ENCODE data around the gene BCL2L2. TPM values are rescaled to one million over a fixed set of nuclear protein-coding genes. Genes with fewer than 3 reads are reported as not detected.

The BCL2L2 gene
- total RNA-seq, 4 donors from 2014 or later, result 35.4 to 48.4 (median 44.7) TPM

GRCh38 chr14:23344481-23344880 is 37.8 kb downstream of the BCL2L2 start:
- no peaks in the 10 kb centered on the region for H3K4me1 ChIP-seq
- no peak overlapping the region for H3K4me3 ChIP-seq
- H3K27me3 ChIP-seq, result no peaks in the 10 kb centered on the region
- 65% methylated on average over 3 of the region's 3 CpGs for WGBS
- no peaks in the 10 kb centered on the region for H3K36me3 ChIP-seq
- no peak overlapping the region for H3K27ac ChIP-seq
- no peak for DNase-seq (ENCODE audit: low spot score in 2 of 2)
- TF ChIP-seq POLR2A (IDR thresholded peaks at IDR 0.05), result no peak
- no peak for TF ChIP-seq EP300 (IDR thresholded peaks at IDR 0.05)
- TF ChIP-seq, protein P1, sequence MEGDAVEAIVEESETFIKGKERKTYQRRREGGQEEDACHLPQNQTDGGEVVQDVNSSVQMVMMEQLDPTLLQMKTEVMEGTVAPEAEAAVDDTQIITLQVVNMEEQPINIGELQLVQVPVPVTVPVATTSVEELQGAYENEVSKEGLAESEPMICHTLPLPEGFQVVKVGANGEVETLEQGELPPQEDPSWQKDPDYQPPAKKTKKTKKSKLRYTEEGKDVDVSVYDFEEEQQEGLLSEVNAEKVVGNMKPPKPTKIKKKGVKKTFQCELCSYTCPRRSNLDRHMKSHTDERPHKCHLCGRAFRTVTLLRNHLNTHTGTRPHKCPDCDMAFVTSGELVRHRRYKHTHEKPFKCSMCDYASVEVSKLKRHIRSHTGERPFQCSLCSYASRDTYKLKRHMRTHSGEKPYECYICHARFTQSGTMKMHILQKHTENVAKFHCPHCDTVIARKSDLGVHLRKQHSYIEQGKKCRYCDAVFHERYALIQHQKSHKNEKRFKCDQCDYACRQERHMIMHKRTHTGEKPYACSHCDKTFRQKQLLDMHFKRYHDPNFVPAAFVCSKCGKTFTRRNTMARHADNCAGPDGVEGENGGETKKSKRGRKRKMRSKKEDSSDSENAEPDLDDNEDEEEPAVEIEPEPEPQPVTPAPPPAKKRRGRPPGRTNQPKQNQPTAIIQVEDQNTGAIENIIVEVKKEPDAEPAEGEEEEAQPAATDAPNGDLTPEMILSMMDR (IDR thresholded peaks at IDR 0.05), result no peak
- TF ChIP-seq POLR2AphosphoS5 (IDR thresholded peaks at IDR 0.05), result no peak
- H3K9me3 ChIP-seq, result no peaks in the 10 kb centered on the region

DNA sequence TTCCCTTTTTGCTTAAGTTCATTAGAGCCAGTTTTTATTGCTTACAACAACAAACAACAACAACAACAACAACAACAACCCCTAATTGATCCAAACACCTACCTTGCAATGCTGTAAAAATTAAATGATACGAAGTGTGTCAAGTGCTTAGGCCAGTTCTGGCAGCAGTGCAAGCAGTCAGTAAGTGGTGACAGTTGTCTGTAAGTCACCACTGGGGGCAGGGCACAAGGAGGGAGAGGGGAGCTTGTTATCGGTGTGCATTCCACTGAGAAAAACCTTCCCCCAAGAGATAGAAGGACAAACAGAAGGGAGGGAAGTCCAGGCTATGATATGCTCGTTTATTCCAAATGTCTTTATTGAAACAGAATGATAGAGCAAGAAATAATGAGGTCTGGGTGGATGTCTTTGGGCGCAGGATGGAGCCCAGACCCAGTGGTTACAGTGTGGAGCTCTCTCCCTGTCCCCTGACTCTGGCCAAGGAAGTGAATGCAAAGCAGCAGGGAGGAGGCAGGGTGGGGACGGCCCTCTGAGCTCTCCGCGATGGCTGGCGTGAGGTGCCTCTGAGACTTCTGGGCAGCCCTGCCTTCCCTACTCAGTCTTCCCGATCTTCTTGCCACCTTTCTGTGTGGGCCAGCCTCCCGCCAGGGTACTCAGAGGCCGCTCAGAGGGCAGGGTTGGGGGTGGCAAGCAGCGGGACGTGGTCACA is 39.5 kb downstream of the BCL2L2 start:
- H3K27me3 ChIP-seq, result no peaks in the 10 kb centered on the region
- H3K4me1 ChIP-seq, result no peaks in the 10 kb centered on the region
- DNase-seq (ENCODE audit: low spot score in 2 of 2), result no peak
- no peaks in the 10 kb centered on the region for H3K36me3 ChIP-seq
- no peak for TF ChIP-seq POLR2A (IDR thresholded peaks at IDR 0.05)
- TF ChIP-seq POLR2AphosphoS5 (IDR thresholded peaks at IDR 0.05), result no peak
- TF ChIP-seq, protein P1 (IDR thresholded peaks at IDR 0.05), result no peak
- H3K4me3 ChIP-seq, result no peak overlapping the region
- no peak overlapping the region for H3K27ac ChIP-seq
- 83% methylated on average over 13 of the region's 13 CpGs for WGBS
- no peaks in the 10 kb centered on the region for H3K9me3 ChIP-seq

- Histone ChIP-seq H3K4me3 (no peak overlapping the region), H3K4me1 (peaks cover 3% of the 10 kb centered on the region), H3K27me3 (peaks cover 4% of the 10 kb centered on the region), H3K36me3 (no peaks in the 10 kb centered on the region), H3K9me3 (no peaks in the 10 kb centered on the region), H3K27ac (no peak overlapping the region)
- WGBS, result 82% methylated on average over 21 of the region's 27 CpGs
- TF ChIP-seq POLR2AphosphoS5 (IDR thresholded peaks at IDR 0.05) (no peak), EP300 (IDR thresholded peaks at IDR 0.05) (no peak), POLR2A (IDR thresholded peaks at IDR 0.05) (no peak)
- TF ChIP-seq, protein P1 (IDR thresholded peaks at IDR 0.05), result no peak
- no peak for DNase-seq (ENCODE audit: low spot score in 2 of 2)
Measured at GRCh38 chr14:23346693-23347405, 40.2 kb downstream of the BCL2L2 start.

DNA sequence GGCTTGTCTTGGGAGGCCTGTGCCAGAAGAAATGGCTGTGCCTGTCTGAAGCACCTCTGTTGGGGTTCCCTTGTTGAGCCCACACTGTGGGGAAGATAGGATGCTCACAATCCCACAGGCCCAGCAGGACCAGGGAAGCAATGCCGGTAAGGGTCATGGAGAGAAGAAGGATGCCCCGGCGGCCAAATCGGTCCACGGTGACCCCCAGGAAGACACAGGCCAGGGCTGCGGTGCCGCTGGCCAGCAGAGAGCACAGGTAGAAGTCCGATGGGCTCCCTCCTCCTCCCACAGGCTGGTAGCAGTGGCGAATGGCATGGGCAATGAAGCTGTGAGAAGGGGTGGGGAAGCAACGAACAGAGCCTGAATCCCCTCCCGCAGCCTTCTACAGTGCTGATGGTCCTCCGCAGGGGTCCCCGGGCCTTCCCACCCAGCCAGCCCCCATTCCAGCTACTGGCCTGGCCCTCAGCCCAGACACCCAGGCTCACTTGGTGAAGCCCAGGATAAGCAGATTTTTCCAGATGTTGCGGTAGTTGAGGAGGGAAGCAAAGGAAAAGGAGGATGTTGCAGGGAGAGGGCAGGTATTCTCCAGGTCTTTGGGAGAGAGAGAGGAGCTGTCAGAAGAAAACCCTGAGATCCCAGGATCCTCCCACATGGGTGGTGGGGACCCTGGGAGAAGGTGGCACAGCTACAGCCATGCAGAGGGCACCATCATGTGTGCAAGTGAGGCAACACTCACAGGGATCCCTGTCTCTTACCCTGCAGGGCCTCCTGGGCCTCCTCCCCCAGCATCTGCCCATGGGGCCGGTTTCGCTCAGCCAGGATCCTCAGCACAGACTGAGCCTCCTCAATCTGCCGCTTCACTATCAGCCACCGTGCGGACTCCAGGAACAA is 41.0 kb downstream of the BCL2L2 start:
- Histone ChIP-seq H3K27ac (no peak overlapping the region), H3K9me3 (no peaks in the 10 kb centered on the region), H3K4me3 (no peak overlapping the region), H3K36me3 (no peaks in the 10 kb centered on the region), H3K4me1 (peaks cover 11% of the 10 kb centered on the region), H3K27me3 (peaks cover 7% of the 10 kb centered on the region)
- no peak for DNase-seq (ENCODE audit: low spot score in 2 of 2)
- WGBS, result 93% methylated on average over 16 of the region's 19 CpGs
- TF ChIP-seq, protein P1 (IDR thresholded peaks at IDR 0.05), result no peak
- no peak for TF ChIP-seq POLR2A (IDR thresholded peaks at IDR 0.05)

DNA sequence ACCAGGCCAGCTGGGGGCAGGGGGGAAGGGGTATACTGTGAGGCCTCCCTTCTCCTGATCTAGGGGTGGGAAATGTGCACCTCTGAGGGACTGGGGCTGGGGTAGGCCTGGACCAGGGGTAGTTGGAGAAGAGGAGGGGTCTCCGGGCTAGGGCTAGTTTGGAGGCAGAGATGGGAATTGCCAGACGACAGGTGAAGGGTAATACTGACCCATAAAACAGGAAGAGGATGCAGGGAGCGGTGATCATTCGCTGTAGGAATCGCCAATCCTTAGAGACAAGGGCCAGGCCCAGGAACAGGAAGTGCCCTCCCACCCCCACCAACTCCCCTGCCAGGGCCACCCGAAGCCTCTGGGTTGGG is 41.6 kb downstream of the BCL2L2 start:
- Histone ChIP-seq H3K27me3 (peaks cover 7% of the 10 kb centered on the region), H3K27ac (no peak overlapping the region), H3K4me3 (no peak overlapping the region), H3K36me3 (no peaks in the 10 kb centered on the region), H3K4me1 (peaks cover 17% of the 10 kb centered on the region), H3K9me3 (no peaks in the 10 kb centered on the region)
- TF ChIP-seq EP300 (IDR thresholded peaks at IDR 0.05), result no peak
- no peak for TF ChIP-seq POLR2AphosphoS5 (IDR thresholded peaks at IDR 0.05)
- no peak for TF ChIP-seq POLR2A (IDR thresholded peaks at IDR 0.05)
- TF ChIP-seq, protein P1 (IDR thresholded peaks at IDR 0.05), result no peak
- no peak for DNase-seq (ENCODE audit: low spot score in 2 of 2)
- 86% methylated on average over 6 of the region's 6 CpGs for WGBS
